Measurements from ENCODE around the gene ANO10. TPM values are rescaled to one million over a fixed set of nuclear protein-coding genes. Genes with fewer than 3 reads are reported as not detected.
A peak's percentile ranks its signal among the peaks of the same experiment; 100 is the strongest.

ANO10 gene
- total RNA-seq, 4 donors from 2014 or later = 26.7 to 33.9 (median 28.7) TPM

DNA sequence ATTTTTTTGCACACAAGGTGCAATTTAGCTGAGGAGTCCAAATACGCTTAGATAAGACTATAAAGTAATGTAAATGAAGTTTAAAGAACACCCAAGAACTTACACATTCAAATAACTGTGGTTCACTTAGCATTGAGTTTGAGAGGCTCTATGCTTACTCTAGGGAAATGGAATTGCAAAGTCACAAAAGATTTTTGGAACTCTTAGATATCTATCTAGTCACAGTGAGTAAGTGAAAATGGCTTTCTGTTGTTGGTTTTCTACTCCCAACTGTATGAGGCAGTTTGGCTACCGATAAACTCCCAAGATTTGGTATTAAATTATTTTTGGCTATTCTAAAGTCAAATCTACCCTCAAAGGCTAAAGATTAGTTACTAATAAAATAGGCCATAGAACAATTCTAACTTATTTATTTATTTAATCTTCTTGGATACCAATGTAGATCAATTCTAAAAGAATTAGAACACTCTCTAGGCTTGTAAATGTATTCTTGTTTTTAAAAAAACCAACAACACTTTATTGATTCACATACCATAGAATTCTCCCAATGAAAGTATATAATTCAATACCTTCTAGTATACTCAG lies 170.0 kb downstream of the ANO10 start:
- intact Hi-C loops (cut with DNase I) = no loop called here
- no peaks in the 10 kb centered on the region for H3K9me3 ChIP-seq
- peaks cover 18 to 24% of the 10 kb centered on the region in 2 donors for H3K4me1 ChIP-seq
- no peaks in the 10 kb centered on the region for H3K36me3 ChIP-seq
- no peak overlapping the region for H3K4me3 ChIP-seq (replicated peaks in 1 of 3)
- H3K27me3 ChIP-seq = no peaks in the 10 kb centered on the region
- no peak for DNase-seq
- TF ChIP-seq POLR2A (IDR thresholded peaks at IDR 0.05) (no peak), CTCF (IDR thresholded peaks at IDR 0.05) (no peak)
- peak overlapping the region in 1 of 3 donors; percentile 30 for H3K27ac ChIP-seq
- WGBS, 2 donors = 97 to 99% methylated on average over 2 of the region's 2 CpGs

DNA sequence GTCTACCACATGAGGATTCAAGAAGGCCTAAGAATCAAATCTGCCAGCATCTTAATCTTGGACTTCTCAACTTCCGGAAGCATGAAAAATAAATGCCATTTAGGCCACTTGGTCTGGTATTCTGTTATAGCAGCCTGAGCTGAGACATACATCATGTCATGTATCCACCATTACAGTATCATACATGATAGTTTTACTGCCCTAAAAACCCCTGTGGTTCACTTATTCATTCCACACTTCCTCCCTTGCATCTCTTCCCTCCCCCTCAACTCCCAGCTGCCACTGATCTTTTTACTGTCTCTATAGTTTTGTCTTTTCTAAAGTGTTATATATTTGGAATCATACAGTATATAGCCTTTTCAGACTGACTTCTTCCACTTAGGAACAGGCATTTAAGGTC lies 173.7 kb downstream of the ANO10 start:
- Histone ChIP-seq H3K4me3 (replicated peaks in 1 of 3) (no peak overlapping the region), H3K27me3 (no peaks in the 10 kb centered on the region), H3K4me1 (peaks cover 7 to 15% of the 10 kb centered on the region in 2 donors), H3K27ac (no peak overlapping the region), H3K9me3 (no peaks in the 10 kb centered on the region), H3K36me3 (no peaks in the 10 kb centered on the region)
- 100% methylated on average over 1 of the region's 1 CpG for WGBS, 2 donors
- no peak for DNase-seq
- intact Hi-C loops (cut with DNase I) = no loop called here
- no peak for TF ChIP-seq CTCF (IDR thresholded peaks at IDR 0.05)
- no peak for TF ChIP-seq POLR2A (IDR thresholded peaks at IDR 0.05)

DNA sequence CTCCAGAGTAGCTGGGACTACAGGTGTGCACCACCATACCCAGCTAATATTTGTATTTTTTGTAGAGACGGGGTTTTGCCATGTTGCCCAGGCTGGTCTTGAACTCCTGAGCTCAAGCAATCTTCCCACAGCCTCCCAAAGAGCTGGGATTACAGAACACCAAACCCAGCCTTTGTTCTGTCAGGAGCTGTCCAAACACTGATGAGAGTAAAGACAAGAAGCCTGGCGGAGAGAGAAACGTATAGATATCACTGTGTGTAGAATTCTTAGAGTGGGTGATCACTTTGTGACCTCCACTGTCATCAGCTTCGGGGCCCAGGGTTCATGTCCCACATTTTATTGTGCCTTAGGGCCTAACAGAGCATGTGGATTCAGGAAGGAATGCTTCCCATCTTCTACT lies 176.0 kb downstream of the ANO10 start:
- no peaks in the 10 kb centered on the region for H3K27me3 ChIP-seq
- intact Hi-C loops (cut with DNase I) = no loop called here
- 84 to 85% methylated on average over 4 of the region's 4 CpGs for WGBS, 2 donors
- TF ChIP-seq CTCF (IDR thresholded peaks at IDR 0.05) = no peak
- no peak for TF ChIP-seq POLR2A (IDR thresholded peaks at IDR 0.05)
- no peaks in the 10 kb centered on the region for H3K9me3 ChIP-seq
- no peak for DNase-seq
- no peaks in the 10 kb centered on the region for H3K36me3 ChIP-seq
- peaks cover 15 to 28% of the 10 kb centered on the region in 2 donors for H3K4me1 ChIP-seq
- H3K4me3 ChIP-seq (replicated peaks in 1 of 3) = no peak overlapping the region
- H3K27ac ChIP-seq = no peak overlapping the region

DNA sequence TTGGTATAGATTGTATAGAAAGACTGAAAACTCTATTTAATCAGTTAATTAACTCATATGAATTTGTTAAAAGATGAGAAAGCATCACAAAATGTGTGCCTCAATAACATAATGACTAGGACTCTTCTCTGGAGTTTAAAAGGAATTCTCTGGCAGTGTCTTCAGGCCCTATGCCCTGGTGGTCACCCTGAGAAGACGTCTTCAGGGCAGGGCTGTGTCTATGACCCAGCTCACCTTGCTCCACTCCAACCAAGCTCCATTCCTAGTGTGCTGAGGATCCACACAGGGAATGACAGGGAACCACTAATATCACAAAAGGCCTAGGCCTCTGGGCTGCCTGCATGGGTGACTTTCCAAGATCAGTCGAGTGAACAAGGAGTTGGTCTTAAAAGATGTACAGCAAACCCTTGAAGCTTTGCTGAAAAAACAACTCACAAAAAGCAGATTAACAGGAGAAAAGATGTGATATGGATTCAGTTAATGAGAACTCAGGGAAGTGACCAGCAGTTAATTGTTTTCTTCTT lies 178.9 kb downstream of the ANO10 start:
- no peak for TF ChIP-seq CTCF (IDR thresholded peaks at IDR 0.05)
- no peak for TF ChIP-seq POLR2A (IDR thresholded peaks at IDR 0.05)
- Histone ChIP-seq H3K4me1 (peaks cover 15 to 30% of the 10 kb centered on the region in 2 donors), H3K27ac (peak overlapping the region; percentile 76 to 78 (median 77)), H3K9me3 (no peaks in the 10 kb centered on the region), H3K27me3 (no peaks in the 10 kb centered on the region), H3K36me3 (no peaks in the 10 kb centered on the region), H3K4me3 (replicated peaks in 1 of 3) (no peak overlapping the region)
- intact Hi-C loops (cut with DNase I) = no loop called here
- peak; percentile 61 to 69 for DNase-seq
- 44 to 46% methylated on average over 2 of the region's 2 CpGs for WGBS, 2 donors

GRCh38 chr3:43436507-43437140 lies 185.2 kb downstream of the ANO10 start:
- Histone ChIP-seq H3K36me3 (no peaks in the 10 kb centered on the region), H3K4me3 (replicated peaks in 1 of 3) (no peak overlapping the region), H3K27ac (no peak overlapping the region), H3K4me1 (peaks cover 14 to 30% of the 10 kb centered on the region in 2 donors), H3K27me3 (no peaks in the 10 kb centered on the region), H3K9me3 (no peaks in the 10 kb centered on the region)
- WGBS, 2 donors = 89 to 94% methylated on average over 3 of the region's 3 CpGs
- TF ChIP-seq POLR2A (IDR thresholded peaks at IDR 0.05) (no peak), CTCF (IDR thresholded peaks at IDR 0.05) (no peak)
- intact Hi-C loops (cut with DNase I) = no loop called here
- DNase-seq = no peak

All from thyroid gland (tissue), 4 donors.